Measurements from ENCODE around the gene GPX2. TPM values are rescaled to one million over a fixed set of nuclear protein-coding genes. Genes with fewer than 3 reads are reported as not detected.

Gene GPX2
- total RNA-seq, 2 experiments from 2014 or later, result not detected

DNA sequence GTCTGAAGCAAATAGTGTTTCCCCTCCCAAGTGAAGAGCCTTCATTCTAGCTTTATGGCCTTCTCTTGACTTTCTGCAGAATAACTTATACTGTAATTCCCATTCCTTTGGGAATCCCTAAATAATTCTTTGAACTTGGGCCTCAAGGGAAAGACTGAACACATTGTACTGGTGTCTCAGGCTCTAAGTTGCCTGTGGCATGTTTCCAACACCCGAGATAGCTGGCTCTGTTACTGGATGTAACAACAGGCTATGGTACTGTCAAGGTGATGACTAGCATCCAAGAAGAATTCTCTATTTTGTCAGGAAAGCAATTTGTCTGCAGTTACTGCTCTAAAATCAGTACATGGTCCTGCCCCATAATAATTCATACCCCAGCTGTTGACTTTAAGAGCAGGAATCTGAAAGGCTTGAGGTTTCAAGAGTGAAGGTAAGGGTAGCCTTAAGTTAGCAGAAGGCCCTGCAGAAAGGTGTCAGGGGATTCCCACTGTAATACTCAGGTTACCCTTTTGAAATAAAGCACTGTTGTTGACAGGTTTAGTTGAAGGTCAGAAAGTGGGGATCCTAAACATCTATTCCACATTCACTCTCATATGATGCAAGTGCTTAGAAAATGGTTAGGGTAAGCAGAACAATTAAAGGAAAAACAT, 5.2 kb downstream of the GPX2 start:
- Mint-ChIP-seq H3K36me3 (peaks cover 18% of the 10 kb centered on the region), H3K4me3 (no peak overlapping the region), H3K9me3 (no peaks in the 10 kb centered on the region), H3K27ac (peak overlapping the region; percentile 28), H3K4me1 (ENCODE audit: low read depth) (peaks cover 60% of the 10 kb centered on the region), H3K27me3 (no peaks in the 10 kb centered on the region)
- ChIA-PET POLR2A (interaction anchor here (0.5 to 2.2 kb wide), 2 partner anchors 20 to 22 kb away, joined by 3 to 8 read pairs; partner anchors contain the start of gene CHURC1), CTCF (interaction anchor here (1.2 to 1.9 kb wide), 5 partner anchors 13 to 114 kb away, joined by 3 to 10 read pairs (median 4); no protein-coding TSS in a partner anchor)
- intact Hi-C loops (cut with micrococcal nuclease), result loop anchor here (1.0 kb wide), 1 partner anchor 9 kb away; no protein-coding TSS in a partner anchor
- no peak for DNase-seq

DNA sequence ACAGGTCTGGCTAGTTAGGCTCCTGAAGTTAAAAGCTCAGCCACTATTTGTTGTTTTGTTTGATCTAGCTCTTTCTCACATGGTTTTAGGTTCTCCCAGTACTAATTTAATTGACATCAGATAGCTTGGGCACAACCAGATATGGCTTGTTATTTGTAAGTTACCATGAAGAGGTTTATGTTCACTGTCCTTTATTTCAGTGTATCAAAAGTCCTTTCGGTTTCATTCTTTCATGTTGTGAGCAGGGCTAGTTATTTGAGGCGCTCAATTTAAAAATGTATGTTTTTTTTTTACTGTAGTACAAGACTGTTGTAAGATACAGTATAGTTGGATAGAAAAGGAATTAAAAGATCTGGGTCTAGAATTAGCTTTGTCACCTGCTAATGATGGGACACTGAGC, 7.0 kb downstream of the GPX2 start:
- no peaks in the 10 kb centered on the region for H3K27me3 Mint-ChIP-seq
- H3K9me3 Mint-ChIP-seq, result no peaks in the 10 kb centered on the region
- ChIA-PET CTCF (interaction anchor here (1.2 to 1.9 kb wide), 2 partner anchors 44 to 112 kb away, joined by 3 to 10 read pairs; no protein-coding TSS in a partner anchor), POLR2A (interaction anchor here (0.7 to 2.2 kb wide), 2 partner anchors 21 to 1801 kb away, joined by 3 to 8 read pairs; partner anchors contain the start of gene CHURC1)
- DNase-seq, result no peak
- peak overlapping the region; percentile 7 for H3K4me3 Mint-ChIP-seq
- intact Hi-C loops (cut with micrococcal nuclease), result no loop called here
- H3K4me1 Mint-ChIP-seq (ENCODE audit: low read depth), result peaks cover 64% of the 10 kb centered on the region
- peak overlapping the region; percentile 15 for H3K27ac Mint-ChIP-seq
- H3K36me3 Mint-ChIP-seq, result peaks cover 17% of the 10 kb centered on the region

DNA sequence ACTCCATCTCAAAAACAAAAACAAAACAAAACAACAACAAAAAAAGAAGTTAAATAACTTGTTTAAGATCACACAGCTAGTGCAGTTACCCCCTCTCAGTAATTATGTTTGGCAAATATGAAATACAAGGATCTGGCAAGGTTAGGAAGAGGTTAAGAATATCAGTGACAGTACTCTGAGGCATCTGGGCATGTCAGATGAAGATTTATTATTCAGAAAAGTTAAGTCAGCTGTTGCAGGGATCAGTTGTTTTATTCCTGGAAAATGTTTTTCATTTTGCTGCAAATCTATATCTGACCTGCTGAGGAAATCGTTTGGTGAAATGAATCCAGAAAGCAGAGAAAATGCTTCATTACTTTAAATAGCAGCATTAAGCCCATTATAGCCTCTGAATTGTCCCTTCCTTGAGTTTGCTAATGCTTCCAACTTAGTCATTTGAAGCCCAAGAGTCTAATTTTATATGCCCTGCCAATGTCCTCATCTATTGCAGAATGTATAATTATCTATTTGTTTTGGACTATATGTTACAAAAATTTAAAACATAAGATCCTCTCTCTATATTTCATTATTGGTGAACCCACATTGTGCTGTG, 8.1 kb downstream of the GPX2 start:
- no peaks in the 10 kb centered on the region for H3K9me3 Mint-ChIP-seq
- intact Hi-C loops (cut with micrococcal nuclease), result no loop called here
- no peak overlapping the region for H3K27ac Mint-ChIP-seq
- no peaks in the 10 kb centered on the region for H3K27me3 Mint-ChIP-seq
- no peak overlapping the region for H3K4me3 Mint-ChIP-seq
- no peak for DNase-seq
- H3K4me1 Mint-ChIP-seq (ENCODE audit: low read depth), result peaks cover 63% of the 10 kb centered on the region
- peaks cover 20% of the 10 kb centered on the region for H3K36me3 Mint-ChIP-seq
- ChIA-PET CTCF (no interaction called here), POLR2A (no interaction called here)

DNA sequence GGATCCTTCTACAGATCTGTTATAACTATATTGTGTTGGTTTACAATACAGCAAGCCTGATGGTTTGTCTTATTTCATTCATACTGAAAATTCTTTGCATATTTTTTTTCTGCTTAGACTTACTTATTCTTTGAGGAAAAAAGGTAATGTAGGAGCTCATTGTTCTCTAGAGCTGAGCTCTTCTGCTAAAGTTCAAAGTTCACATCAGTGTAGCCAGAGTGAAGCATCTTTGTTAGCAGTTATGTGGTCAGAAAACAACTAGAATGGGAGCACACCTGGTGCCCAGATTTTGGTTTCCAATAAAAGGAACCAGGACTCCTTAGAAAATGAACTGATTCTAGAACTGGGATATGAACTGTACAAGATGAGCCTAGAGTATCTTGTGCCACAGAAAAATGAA, 10.3 kb downstream of the GPX2 start:
- H3K4me1 Mint-ChIP-seq (ENCODE audit: low read depth), result peaks cover 47% of the 10 kb centered on the region
- peaks cover 18% of the 10 kb centered on the region for H3K36me3 Mint-ChIP-seq
- no peak for DNase-seq
- intact Hi-C loops (cut with micrococcal nuclease), result no loop called here
- no peaks in the 10 kb centered on the region for H3K27me3 Mint-ChIP-seq
- H3K4me3 Mint-ChIP-seq, result no peak overlapping the region
- ChIA-PET CTCF (interaction anchor here (0.7 kb wide), 1 partner anchor 8 kb away, joined by 3 read pairs; no protein-coding TSS in a partner anchor), POLR2A (no interaction called here)
- H3K27ac Mint-ChIP-seq, result no peak overlapping the region
- H3K9me3 Mint-ChIP-seq, result no peaks in the 10 kb centered on the region

DNA sequence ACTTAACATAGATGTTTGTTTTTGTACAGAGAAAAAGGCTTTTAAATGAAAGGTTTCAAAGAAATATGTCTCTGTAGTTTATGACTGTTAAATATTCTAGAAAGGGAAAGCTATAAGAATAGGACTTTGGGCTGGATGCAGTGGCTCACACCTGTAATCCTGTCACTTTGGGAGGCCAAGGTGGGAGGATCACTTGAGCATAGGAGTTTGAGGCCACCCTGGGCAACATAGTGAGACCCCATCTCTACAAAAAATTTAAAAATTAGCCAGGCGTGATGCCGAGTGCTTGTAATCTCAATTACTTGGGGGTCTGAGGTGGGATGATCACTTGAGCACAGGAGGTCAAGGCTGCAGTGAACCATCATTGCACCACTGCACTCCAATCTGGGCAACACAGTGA, 11.4 kb downstream of the GPX2 start:
- DNase-seq, result no peak
- H3K4me3 Mint-ChIP-seq, result no peak overlapping the region
- H3K27ac Mint-ChIP-seq, result peak overlapping the region; percentile 50
- CTCF ChIA-PET, result no interaction called here
- H3K4me1 Mint-ChIP-seq (ENCODE audit: low read depth), result peaks cover 48% of the 10 kb centered on the region
- POLR2A ChIA-PET, result interaction anchor here (1.3 kb wide), 1 partner anchor 56 kb away, joined by 3 read pairs; the partner anchor contains the start of gene FNTB
- no peaks in the 10 kb centered on the region for H3K27me3 Mint-ChIP-seq
- intact Hi-C loops (cut with micrococcal nuclease), result no loop called here
- H3K9me3 Mint-ChIP-seq, result no peaks in the 10 kb centered on the region
- H3K36me3 Mint-ChIP-seq, result peaks cover 25% of the 10 kb centered on the region

DNA sequence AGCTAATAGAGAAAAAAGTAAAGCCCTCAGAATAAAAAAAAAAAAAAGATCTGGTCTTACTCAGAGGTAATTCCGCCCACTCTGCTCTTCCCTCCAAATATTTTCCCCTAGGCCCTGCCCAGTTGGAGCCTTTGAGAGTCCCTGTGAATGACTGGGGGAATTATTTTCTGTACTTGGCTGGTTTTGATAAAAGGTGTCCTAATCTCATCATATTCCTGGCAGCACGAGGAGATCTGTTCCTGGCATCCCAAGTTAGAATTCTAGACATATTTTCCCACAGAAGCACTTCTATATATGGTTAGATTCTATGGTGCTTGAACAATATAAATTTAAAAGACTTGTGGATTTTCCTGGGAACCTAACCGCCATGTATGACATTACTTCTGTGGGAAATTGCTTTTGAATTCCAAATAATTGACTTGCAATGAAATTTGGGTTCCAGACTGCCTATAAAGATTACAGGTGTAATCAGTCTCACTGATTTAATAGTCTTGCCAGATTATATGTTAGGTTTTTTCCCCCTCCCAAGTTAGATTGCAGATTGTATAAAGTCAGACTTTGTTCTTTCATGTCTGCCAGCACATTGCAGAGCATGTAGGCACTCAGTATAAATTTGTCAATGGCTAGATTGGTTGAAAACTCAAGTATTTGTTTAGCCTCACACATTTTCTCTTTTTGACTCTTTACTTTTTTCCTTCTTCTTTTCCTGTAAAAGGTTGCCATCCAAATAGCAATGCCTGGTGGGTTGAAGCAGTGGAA, 12.3 kb downstream of the GPX2 start:
- no peak for DNase-seq
- peaks cover 40% of the 10 kb centered on the region for H3K4me1 Mint-ChIP-seq (ENCODE audit: low read depth)
- H3K9me3 Mint-ChIP-seq, result no peaks in the 10 kb centered on the region
- peaks cover 28% of the 10 kb centered on the region for H3K36me3 Mint-ChIP-seq
- ChIA-PET CTCF (no interaction called here), POLR2A (interaction anchor here (1.3 kb wide), 1 partner anchor 57 kb away, joined by 3 read pairs; the partner anchor contains the start of gene FNTB)
- H3K27me3 Mint-ChIP-seq, result no peaks in the 10 kb centered on the region
- no peak overlapping the region for H3K4me3 Mint-ChIP-seq
- H3K27ac Mint-ChIP-seq, result peak overlapping the region; percentile 41
- intact Hi-C loops (cut with micrococcal nuclease), result no loop called here

DNA sequence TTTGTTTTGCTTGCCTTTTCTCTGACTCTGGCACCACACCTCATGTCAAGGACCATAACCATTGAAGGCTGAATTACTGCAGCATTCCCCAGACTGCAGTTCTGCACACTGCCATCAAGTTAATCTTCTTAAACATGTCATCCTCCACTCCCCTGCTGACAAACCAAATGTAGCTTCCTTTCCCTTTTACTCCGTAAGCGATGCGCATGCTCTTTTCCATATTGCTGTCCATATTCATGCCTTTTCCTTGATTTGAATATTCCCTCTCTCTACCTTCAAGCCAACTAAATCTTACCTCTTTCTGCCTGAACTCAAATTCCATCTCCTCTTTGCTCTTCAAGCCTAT, 13.6 kb downstream of the GPX2 start:
- no peak overlapping the region for H3K4me3 Mint-ChIP-seq
- intact Hi-C loops (cut with micrococcal nuclease), result no loop called here
- peaks cover 27% of the 10 kb centered on the region for H3K36me3 Mint-ChIP-seq
- H3K27ac Mint-ChIP-seq, result no peak overlapping the region
- POLR2A ChIA-PET, result no interaction called here
- DNase-seq, result no peak
- H3K4me1 Mint-ChIP-seq (ENCODE audit: low read depth), result peaks cover 36% of the 10 kb centered on the region
- H3K27me3 Mint-ChIP-seq, result no peaks in the 10 kb centered on the region
- CTCF ChIA-PET, result no interaction called here
- no peaks in the 10 kb centered on the region for H3K9me3 Mint-ChIP-seq

DNA sequence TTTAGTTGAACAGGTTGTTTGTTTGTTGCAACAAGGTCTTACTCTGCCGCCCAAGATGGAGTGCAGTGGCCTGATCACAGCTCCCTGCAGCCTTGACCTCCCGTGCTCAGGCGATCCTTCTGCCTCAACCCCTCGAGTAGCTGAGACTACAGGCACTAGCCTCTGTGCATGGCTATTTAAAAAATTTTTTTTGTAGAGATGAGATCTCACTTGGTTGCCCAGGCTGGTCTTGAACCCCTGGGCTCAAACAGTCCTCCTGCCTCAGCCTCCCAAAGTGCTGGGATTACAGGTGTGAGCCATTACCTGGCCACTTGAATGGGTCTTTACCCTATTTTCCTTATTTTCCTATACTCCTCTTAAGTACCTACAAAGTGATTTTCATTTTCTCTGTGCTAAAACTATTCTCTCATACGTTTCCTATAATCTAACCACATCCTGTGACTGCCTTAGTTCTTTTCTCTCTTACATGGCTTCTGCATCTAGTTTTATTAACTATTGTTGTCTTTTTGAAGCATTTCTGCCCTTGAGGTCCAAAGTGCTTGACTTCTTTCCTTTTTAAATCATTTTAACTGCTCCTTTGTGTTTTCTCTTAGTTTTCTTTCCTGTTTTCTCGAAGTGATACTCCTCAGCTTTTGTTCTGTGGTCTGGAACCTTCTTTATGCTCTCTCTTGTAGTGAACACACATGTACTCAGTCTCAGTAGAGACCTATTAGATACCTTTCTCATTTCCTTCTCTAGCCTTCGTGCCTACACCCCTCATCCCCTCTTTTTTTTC, 14.1 kb downstream of the GPX2 start:
- H3K27me3 Mint-ChIP-seq, result no peaks in the 10 kb centered on the region
- no peak for DNase-seq
- peaks cover 30% of the 10 kb centered on the region for H3K36me3 Mint-ChIP-seq
- no peaks in the 10 kb centered on the region for H3K9me3 Mint-ChIP-seq
- intact Hi-C loops (cut with micrococcal nuclease), result loop anchor here (1.0 kb wide), 2 partner anchors 9 to 13 kb away; no protein-coding TSS in a partner anchor
- CTCF ChIA-PET, result no interaction called here
- no peak overlapping the region for H3K27ac Mint-ChIP-seq
- peaks cover 41% of the 10 kb centered on the region for H3K4me1 Mint-ChIP-seq (ENCODE audit: low read depth)
- POLR2A ChIA-PET, result interaction anchor here (2.8 kb wide), 1 partner anchor 13 kb away, joined by 12 read pairs; the partner anchor contains the start of gene CHURC1
- H3K4me3 Mint-ChIP-seq, result no peak overlapping the region

DNA sequence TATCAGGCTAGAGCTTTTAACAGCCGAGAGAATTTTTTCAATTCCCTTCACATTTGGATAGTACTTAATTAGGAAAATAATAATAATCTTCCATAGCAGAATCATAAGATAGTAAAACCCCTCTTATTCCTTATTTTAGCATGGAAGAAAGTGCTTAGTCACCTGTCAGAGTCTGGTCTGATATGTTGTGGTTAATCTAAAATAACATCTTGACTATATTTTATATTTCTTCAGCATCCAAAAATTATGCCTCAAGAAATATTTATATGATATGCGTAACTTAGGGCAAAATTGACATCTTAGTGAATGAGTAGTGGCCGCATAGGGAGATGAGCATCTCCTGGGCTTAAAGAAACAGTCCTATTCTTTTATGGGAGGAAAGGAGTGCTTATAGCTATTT, 15.5 kb downstream of the GPX2 start:
- intact Hi-C loops (cut with micrococcal nuclease), result no loop called here
- Mint-ChIP-seq H3K4me1 (ENCODE audit: low read depth) (peaks cover 41% of the 10 kb centered on the region), H3K27ac (peak overlapping the region; percentile 38), H3K4me3 (no peak overlapping the region), H3K9me3 (no peaks in the 10 kb centered on the region), H3K27me3 (no peaks in the 10 kb centered on the region), H3K36me3 (peaks cover 28% of the 10 kb centered on the region)
- DNase-seq, result no peak
- POLR2A ChIA-PET, result interaction anchor here (2.8 kb wide), 1 partner anchor 12 kb away, joined by 12 read pairs; the partner anchor contains the start of gene CHURC1
- CTCF ChIA-PET, result interaction anchor here (0.7 to 1.3 kb wide), 3 partner anchors 8 to 162 kb away, joined by 3 read pairs; partner anchors contain the start of gene FNTB

DNA sequence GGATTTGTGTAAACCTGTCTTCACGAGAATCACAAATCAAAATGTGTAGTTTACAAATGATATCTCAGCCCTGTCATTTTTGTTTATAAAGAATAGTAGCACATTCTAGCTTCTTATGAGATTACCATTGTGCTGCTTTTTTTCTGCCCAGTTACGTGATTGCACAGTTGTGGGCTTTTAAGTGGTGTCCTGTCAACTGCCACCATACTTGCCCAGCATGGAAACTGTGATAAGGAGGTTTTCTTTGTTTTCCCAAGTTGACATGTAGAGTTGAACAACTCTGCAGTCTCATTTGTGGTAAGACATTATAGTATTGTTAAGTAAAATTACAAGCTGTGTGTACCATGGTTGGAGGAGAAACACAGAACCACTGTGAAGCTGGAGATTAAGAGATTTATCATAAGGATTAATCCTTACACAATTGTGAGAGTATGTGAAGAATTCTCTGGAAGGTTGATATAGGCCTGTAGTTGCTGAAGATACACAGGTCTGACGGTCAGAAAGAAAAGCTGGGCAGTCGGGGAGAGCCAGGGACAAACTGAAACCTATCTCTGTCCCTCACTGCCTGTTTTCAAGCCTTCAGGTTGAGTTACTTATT, 16.0 kb downstream of the GPX2 start:
- H3K4me3 Mint-ChIP-seq, result no peak overlapping the region

DNA sequence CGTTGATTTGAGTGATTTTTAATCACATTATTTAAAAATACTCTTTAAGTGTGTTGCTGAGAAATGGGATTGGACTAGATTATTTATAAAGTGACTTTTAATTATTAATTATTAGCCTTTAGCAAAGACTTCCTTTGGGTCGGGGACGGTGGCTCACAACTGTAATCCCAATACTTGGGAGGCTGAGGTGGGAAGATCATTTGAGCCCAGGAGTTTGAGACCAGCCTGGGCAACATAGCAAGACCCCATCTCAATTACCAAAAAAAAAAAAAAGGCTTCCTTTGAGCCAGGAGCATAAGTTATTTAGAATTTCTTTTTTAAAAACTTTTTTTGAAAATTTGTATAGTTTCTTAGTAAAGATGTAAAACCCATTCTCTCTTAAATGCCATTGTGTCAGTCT, 19.5 kb downstream of the GPX2 start:
- Mint-ChIP-seq H3K27me3 (no peaks in the 10 kb centered on the region), H3K36me3 (peaks cover 21% of the 10 kb centered on the region), H3K9me3 (no peaks in the 10 kb centered on the region), H3K27ac (no peak overlapping the region), H3K4me3 (no peak overlapping the region), H3K4me1 (ENCODE audit: low read depth) (peaks cover 63% of the 10 kb centered on the region)
- intact Hi-C loops (cut with micrococcal nuclease), result no loop called here
- CTCF ChIA-PET, result interaction anchor here (1.3 to 1.7 kb wide), 2 partner anchors 100 to 163 kb away, joined by 3 to 4 read pairs; no protein-coding TSS in a partner anchor
- POLR2A ChIA-PET, result interaction anchor here (0.5 to 1.5 kb wide), 2 partner anchors 8 to 42 kb away, joined by 3 to 6 read pairs; partner anchors contain the start of gene CHURC1
- DNase-seq, result no peak

More for the DNA sequence above, 16.0 kb downstream of the GPX2 start:
- H3K27ac Mint-ChIP-seq, result peak overlapping the region; percentile 38
- CTCF ChIA-PET, result interaction anchor here (0.6 to 1.3 kb wide), 3 partner anchors 21 to 162 kb away, joined by 3 read pairs; partner anchors contain the start of gene FNTB
- peaks cover 47% of the 10 kb centered on the region for H3K4me1 Mint-ChIP-seq (ENCODE audit: low read depth)
- H3K27me3 Mint-ChIP-seq, result no peaks in the 10 kb centered on the region
- POLR2A ChIA-PET, result interaction anchor here (2.8 kb wide), 1 partner anchor 12 kb away, joined by 12 read pairs; the partner anchor contains the start of gene CHURC1
- intact Hi-C loops (cut with micrococcal nuclease), result no loop called here
- DNase-seq, result no peak
- H3K36me3 Mint-ChIP-seq, result peaks cover 27% of the 10 kb centered on the region
- H3K9me3 Mint-ChIP-seq, result no peaks in the 10 kb centered on the region

All from activated CD4-positive, alpha-beta memory T cell treated with anti-CD3 and anti-CD28 coated beads for 36 hours (primary cell).